Measurements from ENCODE around the gene MGAT3.

Gene MGAT3

DNA sequence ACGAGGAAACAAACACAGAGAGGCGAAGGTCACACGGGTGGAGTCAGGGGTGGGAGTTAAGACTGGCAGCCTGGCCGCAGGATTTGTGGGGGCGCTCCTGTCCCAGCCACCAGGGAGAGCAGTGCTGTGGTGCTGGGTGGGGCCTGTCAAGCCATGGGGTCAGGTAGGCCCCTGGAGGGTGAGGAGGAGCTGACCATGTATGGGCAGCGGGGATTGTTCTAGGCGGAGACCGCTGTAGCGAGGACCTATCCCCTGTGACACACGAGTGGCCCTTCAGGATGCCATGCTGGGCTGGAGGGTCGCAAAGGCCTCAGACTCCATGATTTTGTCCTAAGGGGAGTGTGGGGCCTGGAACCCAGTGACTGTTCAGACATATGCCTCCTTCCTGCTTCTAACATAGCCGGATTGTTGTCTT, 77.3 kb downstream of the MGAT3 start:
- no peak for DNase-seq

DNA sequence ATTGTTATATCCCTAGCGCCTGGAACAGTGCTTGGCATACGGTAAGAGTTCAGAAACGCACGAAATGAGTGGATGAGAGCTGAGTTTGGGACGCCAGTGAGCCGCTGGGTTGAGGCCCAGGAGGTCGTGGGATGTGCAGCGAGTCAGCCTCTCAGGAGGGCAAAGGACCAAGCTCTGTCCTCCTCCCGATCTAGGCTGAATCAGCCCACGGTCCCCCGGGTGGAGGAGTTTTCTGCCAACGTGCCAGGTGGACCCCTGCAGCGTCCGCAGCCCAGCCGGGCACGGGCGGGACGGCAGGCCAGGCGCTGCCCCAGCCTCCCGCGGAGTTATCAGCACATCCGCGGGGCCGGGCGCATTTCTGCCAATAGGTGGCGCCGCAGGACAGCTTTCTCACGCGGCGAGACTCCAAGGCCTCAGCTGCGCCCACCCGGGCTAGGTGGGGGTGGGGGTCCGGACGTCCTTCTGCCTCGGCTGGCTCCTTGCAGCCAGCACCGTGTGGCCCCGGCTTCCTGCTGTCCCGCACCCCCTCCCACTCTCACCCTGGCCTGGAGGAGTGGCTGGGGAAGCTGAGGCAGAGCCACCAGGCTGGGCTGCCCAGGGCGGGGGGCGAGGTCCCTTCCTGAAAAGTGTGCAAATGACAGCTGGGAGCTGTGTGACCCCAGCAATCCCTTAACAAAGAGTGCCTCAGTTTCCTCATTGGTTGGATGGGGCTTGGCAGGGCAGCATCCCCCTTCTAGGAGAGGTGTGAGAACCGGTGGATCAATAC, 78.0 kb downstream of the MGAT3 start:
- peak; percentile 87 to 89 for DNase-seq

DNA sequence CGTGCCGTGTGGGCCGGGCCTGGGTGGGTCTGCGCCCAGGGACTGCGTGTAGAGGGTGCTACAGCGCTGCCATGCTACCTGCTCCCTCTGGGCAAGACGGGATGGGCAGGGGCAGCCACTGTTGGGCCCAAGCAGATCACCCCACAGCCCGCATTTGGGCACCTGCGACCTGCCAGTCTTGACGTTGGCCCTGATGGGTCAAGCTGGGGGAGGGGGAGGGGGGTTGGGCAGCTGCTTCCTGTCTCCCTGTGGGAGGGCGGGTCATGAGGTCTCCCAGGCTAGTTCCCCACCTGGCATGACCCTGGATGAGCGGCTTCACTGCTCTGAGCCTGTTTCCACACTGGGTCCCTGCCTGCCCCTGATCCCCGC, 78.5 kb downstream of the MGAT3 start:
- no peak for DNase-seq

DNA sequence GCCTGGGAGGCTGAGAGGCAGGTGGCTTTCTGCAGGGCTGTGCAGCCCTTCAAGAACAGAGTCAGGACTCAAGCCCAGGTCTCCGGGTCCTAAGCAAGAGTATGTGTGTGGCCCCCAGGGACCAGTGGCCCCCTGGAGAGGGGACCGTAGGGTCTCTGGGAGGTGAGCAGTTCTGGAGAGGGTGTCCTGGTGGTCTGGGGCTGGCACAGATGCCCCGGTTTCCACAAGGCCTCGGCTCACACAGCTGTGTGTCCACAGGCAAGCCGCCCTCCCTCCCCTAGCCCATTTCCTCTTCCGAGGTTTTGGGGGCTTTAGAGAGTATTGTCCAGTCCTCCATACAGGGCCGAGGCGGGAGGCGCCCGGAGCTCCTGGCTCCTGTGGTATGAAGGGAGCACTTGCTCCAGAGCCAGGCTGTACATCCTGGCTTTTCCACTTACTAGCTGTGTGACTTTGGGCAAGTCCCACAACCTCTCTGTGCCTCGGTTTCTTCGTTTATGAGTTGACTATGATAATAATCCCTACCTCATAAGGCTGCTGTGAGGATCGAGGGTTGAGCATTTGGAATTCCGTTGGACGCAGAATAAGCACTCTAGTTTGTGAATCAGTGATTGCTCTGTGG, 79.1 kb downstream of the MGAT3 start:
- DNase-seq: no peak

DNA sequence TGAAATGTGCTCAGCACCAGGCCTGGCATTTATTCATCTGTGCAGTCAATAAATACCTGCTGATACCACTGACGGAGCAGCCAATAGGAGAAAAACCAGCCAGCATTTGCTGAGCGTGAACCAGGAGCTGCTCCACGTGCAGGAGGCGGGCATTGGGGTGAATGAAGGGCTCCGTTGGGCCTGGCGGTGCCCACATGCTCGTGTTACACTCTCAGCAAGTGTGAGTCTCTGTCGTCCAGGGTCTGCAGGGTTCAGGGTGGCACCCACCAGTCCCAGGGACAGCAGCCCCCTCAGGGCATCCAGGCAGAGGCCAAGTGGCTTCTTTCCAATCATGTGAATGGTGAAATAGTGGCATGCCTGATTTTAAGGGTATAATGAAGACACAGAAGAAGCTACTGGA, 79.9 kb downstream of the MGAT3 start:
- no peak for DNase-seq

DNA sequence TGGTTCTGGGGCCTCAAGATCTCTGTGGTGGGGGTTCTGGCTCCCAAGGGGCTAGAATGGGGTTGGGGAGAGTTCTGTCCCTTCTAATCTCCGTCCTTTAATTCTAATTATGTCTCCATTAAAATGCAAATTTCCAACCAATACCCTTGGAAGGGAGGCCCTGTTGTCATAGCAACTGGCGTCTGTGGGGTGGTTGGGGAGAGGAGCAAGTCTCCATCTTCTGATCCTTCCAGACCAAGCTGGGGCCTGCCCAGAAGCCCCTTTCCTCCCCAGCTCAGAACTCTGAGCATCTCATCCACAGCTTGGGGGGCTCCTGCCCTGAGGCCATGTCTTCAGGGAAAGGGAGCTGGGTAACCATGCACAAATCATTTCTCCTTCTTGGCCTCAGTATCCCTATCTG, 81.2 kb downstream of the MGAT3 start:
- DNase-seq: no peak
